Retinal pigment epithelial cell (primary cell): ENCODE data around the gene PRSS56.

Experiments
- DNase-seq: peaks from one replicate; pipeline ENCODE4 v3.0.0-alpha.2; 2010; ENCODE audit warnings: low read depth
- H3K4me3 ChIP-seq: 2 replicates; pipeline ENCODE4 v1.5.1; 2011; ENCODE audit warnings: mild to moderate bottlenecking, low read length, control low read depth, moderate library complexity
- TF ChIP-seq, protein P1 (sequence below): conservative IDR thresholded peaks from 2 replicates; pipeline ENCODE4 v1.5.1; 2011; ENCODE audit warnings: low read depth, low read length, control low read depth, inconsistent platforms

The PRSS56 gene

DNA sequence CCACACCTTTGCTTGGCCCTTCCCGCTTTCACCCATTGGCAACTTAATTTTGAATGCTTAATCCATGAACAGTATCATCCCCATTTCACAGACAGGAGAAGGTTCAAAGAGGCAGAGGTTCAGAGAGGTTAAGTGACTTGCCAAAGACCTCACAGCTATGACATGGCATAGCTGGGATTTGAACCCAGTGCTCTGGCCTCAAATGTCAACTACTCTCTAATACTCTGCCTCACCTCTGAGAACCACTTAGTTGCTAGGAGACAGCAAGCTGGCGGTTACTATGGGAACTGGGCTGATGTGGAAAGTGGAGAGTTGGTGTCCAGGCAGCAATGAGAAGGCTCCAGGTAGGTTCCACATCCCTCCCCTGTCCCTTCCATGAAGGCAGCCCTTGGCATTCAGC lies 15.8 kb upstream of the PRSS56 start:
- TF ChIP-seq, protein P1, sequence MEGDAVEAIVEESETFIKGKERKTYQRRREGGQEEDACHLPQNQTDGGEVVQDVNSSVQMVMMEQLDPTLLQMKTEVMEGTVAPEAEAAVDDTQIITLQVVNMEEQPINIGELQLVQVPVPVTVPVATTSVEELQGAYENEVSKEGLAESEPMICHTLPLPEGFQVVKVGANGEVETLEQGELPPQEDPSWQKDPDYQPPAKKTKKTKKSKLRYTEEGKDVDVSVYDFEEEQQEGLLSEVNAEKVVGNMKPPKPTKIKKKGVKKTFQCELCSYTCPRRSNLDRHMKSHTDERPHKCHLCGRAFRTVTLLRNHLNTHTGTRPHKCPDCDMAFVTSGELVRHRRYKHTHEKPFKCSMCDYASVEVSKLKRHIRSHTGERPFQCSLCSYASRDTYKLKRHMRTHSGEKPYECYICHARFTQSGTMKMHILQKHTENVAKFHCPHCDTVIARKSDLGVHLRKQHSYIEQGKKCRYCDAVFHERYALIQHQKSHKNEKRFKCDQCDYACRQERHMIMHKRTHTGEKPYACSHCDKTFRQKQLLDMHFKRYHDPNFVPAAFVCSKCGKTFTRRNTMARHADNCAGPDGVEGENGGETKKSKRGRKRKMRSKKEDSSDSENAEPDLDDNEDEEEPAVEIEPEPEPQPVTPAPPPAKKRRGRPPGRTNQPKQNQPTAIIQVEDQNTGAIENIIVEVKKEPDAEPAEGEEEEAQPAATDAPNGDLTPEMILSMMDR: no peak
- H3K4me3 ChIP-seq: no peak overlapping the region
- DNase-seq: no peak

DNA sequence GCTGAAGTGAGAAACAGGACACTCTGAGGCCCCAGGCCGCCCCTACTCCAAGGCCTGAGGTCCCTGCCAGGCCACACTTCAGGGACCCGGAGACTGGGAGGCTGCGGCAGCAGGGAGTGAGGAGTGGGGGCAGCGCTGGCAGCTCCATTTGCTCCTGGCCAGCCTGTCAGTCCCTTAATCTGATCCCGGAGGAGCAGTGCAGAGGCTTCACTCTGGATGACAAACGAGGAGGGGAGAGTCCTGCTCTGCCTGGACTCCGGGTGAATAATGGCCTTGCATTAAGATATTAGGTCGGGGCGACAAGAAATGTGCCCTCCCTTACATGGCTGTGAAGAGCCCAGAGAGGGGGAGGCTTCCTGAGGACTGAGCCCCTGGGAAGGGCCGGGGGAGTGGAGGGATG lies 14.3 kb upstream of the PRSS56 start:
- TF ChIP-seq, protein P1: no peak
- no peak for DNase-seq
- H3K4me3 ChIP-seq: no peak overlapping the region

DNA sequence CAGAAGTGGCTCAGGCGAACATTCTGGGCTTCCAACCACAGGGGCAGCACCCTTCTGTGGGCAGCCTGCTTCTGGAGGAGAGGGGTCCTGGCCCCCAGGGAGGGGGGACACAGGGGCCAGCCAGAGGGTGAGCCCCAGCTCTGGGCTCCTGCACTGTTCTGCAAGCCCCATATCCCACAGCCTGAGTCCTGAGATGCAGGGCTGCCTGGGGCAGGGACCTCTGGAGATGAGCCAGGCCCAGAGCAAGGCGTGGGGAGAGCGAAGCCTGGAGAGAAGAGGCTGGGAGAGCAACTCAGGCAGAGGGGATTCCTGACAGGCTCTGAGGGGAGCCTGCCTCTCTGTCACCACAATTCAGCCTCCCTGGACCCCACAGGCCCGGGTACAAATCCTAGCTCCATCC lies 13.5 kb upstream of the PRSS56 start:
- DNase-seq: no peak
- TF ChIP-seq, protein P1: no peak
- no peak overlapping the region for H3K4me3 ChIP-seq

DNA sequence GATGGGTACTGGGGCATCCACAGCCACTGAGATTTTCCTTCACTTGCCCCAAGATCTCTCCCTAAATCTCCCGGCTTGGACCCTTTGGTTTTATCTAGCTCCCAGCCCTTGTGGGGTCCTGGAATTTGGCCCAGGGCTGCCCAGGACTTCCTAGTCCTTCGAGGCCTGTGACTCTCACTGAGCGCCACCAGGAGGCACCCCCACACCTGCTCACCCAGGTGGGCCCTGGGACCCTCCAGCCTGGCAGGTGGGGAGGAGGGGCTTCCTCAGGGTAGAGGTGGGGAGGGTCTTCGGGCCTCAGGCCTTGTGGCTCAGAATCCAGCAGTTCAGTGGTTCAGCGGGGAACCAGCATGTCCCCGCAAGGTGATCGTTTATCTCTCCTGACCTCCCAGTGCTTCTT lies 11.9 kb upstream of the PRSS56 start:
- H3K4me3 ChIP-seq: no peak overlapping the region
- no peak for DNase-seq
- TF ChIP-seq, protein P1: no peak

- no peak for DNase-seq
- TF ChIP-seq, protein P1: no peak
- no peak overlapping the region for H3K4me3 ChIP-seq
These were observed 8.8 kb upstream of the PRSS56 start for GRCh38 chr2:232511336-232511890.

DNA sequence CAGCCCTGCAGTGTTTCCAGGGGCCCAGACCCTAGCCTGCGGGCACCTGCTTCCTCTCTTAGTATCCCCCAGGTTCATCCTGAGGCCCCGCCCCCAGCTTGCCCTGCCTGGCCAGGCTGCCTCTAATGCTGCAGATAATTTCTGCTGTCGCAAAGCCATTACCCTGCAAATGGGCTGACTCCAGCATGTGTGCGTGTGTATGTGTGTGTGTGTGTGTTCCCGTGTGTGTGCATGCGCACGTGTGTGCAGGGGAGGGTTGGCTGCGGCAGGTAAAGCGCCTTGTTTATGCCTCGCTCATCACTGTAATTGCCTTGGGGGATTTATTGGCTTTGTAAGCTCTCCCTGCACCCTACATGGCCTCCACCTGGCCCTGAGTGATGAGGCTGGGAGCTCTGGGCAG lies 7.6 kb upstream of the PRSS56 start:
- DNase-seq: no peak
- TF ChIP-seq, protein P1: no peak
- no peak overlapping the region for H3K4me3 ChIP-seq

DNA sequence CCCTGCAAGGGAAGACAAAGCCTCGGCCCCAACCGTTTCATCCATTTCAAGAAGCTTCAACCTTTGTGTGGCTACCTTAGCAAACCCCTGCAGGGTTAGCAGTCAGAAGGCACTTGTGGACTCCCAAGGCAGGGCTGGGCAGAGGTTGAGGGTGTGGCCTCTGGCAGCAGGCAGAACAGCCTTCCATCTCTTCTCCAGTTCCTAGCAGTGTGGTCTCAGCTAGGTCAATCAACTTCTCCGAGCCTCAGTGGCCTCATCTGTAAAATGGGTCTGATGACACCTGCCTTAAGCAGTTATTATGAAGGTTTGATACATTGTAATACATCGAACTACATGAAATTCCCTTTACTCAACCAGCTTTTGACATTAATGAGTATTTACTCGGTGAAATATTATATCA lies 6.8 kb upstream of the PRSS56 start:
- TF ChIP-seq, protein P1: no peak
- DNase-seq: no peak
- no peak overlapping the region for H3K4me3 ChIP-seq
